ENCODE data around the gene UNC93B1. TPM values are rescaled to one million over a fixed set of nuclear protein-coding genes. Genes with fewer than 3 reads are reported as not detected.
A peak's percentile ranks its signal among the peaks of the same experiment; 100 is the strongest.
"Not testable (repeated sequence)": the region's sequence is repeated elsewhere in the genome, so short reads cannot be mapped to it uniquely, and the experiment has no call there.

UNC93B1 gene
- total and polyA plus RNA-seq, 2 of the 8 experiments (the other 6 are each of a cell fraction or from before 2014, with no cell fraction given): 18.9 to 34.3 TPM

- H4K8ac ChIP-seq (ENCODE audit: extremely low read depth, insufficient read depth, low read length); H2BK5ac ChIP-seq (ENCODE audit: low read depth, low read length); H3K36me3 ChIP-seq (ENCODE audit: control insufficient read depth in 2 of 4, insufficient read depth in 4 of 4, low read length in 3 of 4); H2AK5ac ChIP-seq (ENCODE audit: low read depth, low read length); H2BK15ac ChIP-seq (ENCODE audit: low read length); H3K23me2 ChIP-seq (ENCODE audit: low read depth, low read length); H3K23ac ChIP-seq (ENCODE audit: insufficient read length); H3K9me3 ChIP-seq (ENCODE audit: insufficient read depth in 2 of 2, low read depth in 1 of 2, low read length in 1 of 2); H2BK20ac ChIP-seq (ENCODE audit: low read length); H4K5ac ChIP-seq (ENCODE audit: insufficient read length, low read depth, low read length); H3K4me3 ChIP-seq (ENCODE audit: extremely low read depth in 1 of 4, insufficient read depth in 2 of 4, low read depth in 3 of 4, low read length in 4 of 4); H3K27me3 ChIP-seq (replicated peaks in 1 of 4; ENCODE audit: control insufficient read depth in 3 of 4, extremely low read depth in 1 of 4, insufficient read depth in 3 of 4, low read length in 3 of 4); H3K18ac ChIP-seq (ENCODE audit: extremely low read depth, low read length); H3K79me1 ChIP-seq (ENCODE audit: low read depth, low read length); H3K9ac ChIP-seq (replicated peaks in 1 of 4; ENCODE audit: extremely low read depth in 1 of 4, low read depth in 3 of 4, low read length in 3 of 4); H3K56ac ChIP-seq (replicated peaks; ENCODE audit: insufficient read length, low read depth, low read length); H3K27ac ChIP-seq (ENCODE audit: low read depth, low read length); H4K91ac ChIP-seq (replicated peaks; ENCODE audit: insufficient read length, low read length); H2BK120ac ChIP-seq (replicated peaks; ENCODE audit: low read depth, low read length); H4K20me1 ChIP-seq (replicated peaks in 1 of 2; ENCODE audit: control insufficient read depth in 1 of 2, insufficient read depth in 2 of 2, low read length in 2 of 2); H3K4ac ChIP-seq (replicated peaks; ENCODE audit: insufficient read length, low read depth, low read length); FAIRE-seq; H2BK12ac ChIP-seq (ENCODE audit: low read depth, low read length); H3K4me1 ChIP-seq (replicated peaks in 1 of 4; ENCODE audit: control insufficient read depth in 3 of 4, insufficient read depth in 4 of 4, low read length in 3 of 4); H3K14ac ChIP-seq (ENCODE audit: insufficient read length); H3K79me2 ChIP-seq (ENCODE audit: control insufficient read depth in 1 of 2, insufficient read depth in 2 of 2, low read length in 2 of 2): not testable (repeated sequence)
- ChIA-PET CTCF (ENCODE audit: partially characterized antibody) (interaction anchor here (0.7 to 1.5 kb wide), 5 partner anchors 15 to 394 kb away, joined by 3 to 4 read pairs (median 3); no protein-coding TSS in a partner anchor), POLR2A (ENCODE audit: partially characterized antibody) (interaction anchor here (1.3 kb wide), 1 partner anchor 59 kb away, joined by 4 read pairs; no protein-coding TSS in a partner anchor)
- Histone ChIP-seq H2AFZ (ENCODE audit: low read length) (peak overlapping the region; percentile 65; the same call in 1 of the 2 replicates), H3K4me2 (ENCODE audit: insufficient read depth in 1 of 2, low read depth in 2 of 2, low read length in 2 of 2) (peak overlapping the region; percentile 40; a peak in 2 of 4 replicates)
- TF ChIP-seq RAD21 (IDR thresholded peaks at IDR 0.05 in 1 of 2, conservative IDR thresholded peaks at IDR 0.05 in 1 of 2; ENCODE audit: low read depth in 2 of 2, low read length in 2 of 2) (peak; percentile 46 to 57; a peak in 3 of 4 replicates), CTCF (IDR thresholded peaks at IDR 0.05; ENCODE audit: control extremely low read depth in 1 of 3, insufficient read depth in 1 of 3, low read depth in 1 of 3, low read length in 3 of 3) (peak in 1 of 3 experiments; percentile 23; a peak in 1 of 4 replicates), JUND (IDR thresholded peaks at IDR 0.05; ENCODE audit: low read length) (0 out of 2 replicates have a peak, but pooled peaks have one; percentile 42)
- WGBS, 2 experiments (ENCODE audit: extremely low coverage in 1 of 2, insufficient coverage in 1 of 2, insufficient read length in 1 of 2, insufficient replicate concordance in 2 of 2, low coverage in 1 of 2, low lambda C conversion rate in 2 of 2, missing lambda C conversion rate in 1 of 2): 53% methylated on average over 17 of the region's 17 CpGs; no CpG with 5 or more reads in 1 of the 2 experiments
- DNase-seq (ENCODE audit: low read depth in 1 of 2, low spot score in 2 of 2): peak in 1 of 2 experiments; percentile 65
Measured at GRCh38 chr11:67978766-67979418, 25.0 kb downstream of the UNC93B1 start.

All from H1 (cell line).